Lower lobe of right lung (tissue), 2 donors: ENCODE measurements around the gene ACTRT1. TPM values are rescaled to one million over a fixed set of nuclear protein-coding genes. Genes with fewer than 3 reads are reported as not detected.

Experiments
- ATAC-seq, 2 donors: fragments of 200-7000 bp; cut with Tn5 transposase; one replicate each; pipeline ENCODE4 v1.9.1; 2020 to 2022; ENCODE audit warnings: mild to moderate bottlenecking in 2 of 2, moderate library complexity in 2 of 2
- DNase-seq: peaks from one replicate; pipeline ENCODE4 v3.0.0-alpha.2; 2020
- H3K27ac ChIP-seq: fragments of 200-600 bp; one replicate; pipeline ENCODE4 v1.8.0; 2022
- H3K27me3 ChIP-seq: fragments of 200-600 bp; one replicate; pipeline ENCODE4 v1.8.0; 2022; ENCODE audit warnings: low read depth
- H3K36me3 ChIP-seq: fragments of 200-600 bp; one replicate; pipeline ENCODE4 v1.8.0; 2022; ENCODE audit warnings: mild to moderate bottlenecking
- H3K4me1 ChIP-seq: fragments of 200-600 bp; one replicate; pipeline ENCODE4 v1.8.0; 2022
- H3K4me3 ChIP-seq: fragments of 200-600 bp; one replicate; pipeline ENCODE4 v1.8.0; 2022; ENCODE audit warnings: mild to moderate bottlenecking
- H3K9me3 ChIP-seq: fragments of 200-600 bp; one replicate; pipeline ENCODE4 v1.8.0; 2022
- CTCF ChIP-seq: fragments of 200-600 bp; IDR thresholded peaks from one replicate; pipeline ENCODE4 v1.8.0; 2022; ENCODE audit warnings: antibody characterized with exemption, mild to moderate bottlenecking
- intact Hi-C: fragments of 100-400 bp; cut with DNase I; formaldehyde crosslinking; loops from one replicate; pipeline ENCODE4 v1.11.0; 2022
- total RNA-seq: library from RNA; stranded (reverse); fragmentation: NEBNext Ultra II Directional; extraction: Animal tissue kit (Norgen Biotek cat#: 25700); gene quantifications from one replicate; pipeline ENCODE4 v1.2.1, GENCODE V29; 2021
- donor health status: DM: no; HTN: yes; CAD: no; lungs with severe emphysema.

ACTRT1 gene
- total RNA-seq, 1 donor from 2014 or later = not detected

- Histone ChIP-seq H3K27me3 (no peaks in the 10 kb centered on the region), H3K4me1 (no peaks in the 10 kb centered on the region), H3K27ac (no peak overlapping the region), H3K36me3 (no peaks in the 10 kb centered on the region), H3K9me3 (no peaks in the 10 kb centered on the region), H3K4me3 (no peak overlapping the region)
- DNase-seq = no peak
- intact Hi-C loops = no loop called here
- no peak for TF ChIP-seq CTCF
- peak in 1 of 2 donors; percentile 32 for ATAC-seq
Measured at GRCh38 chrX:128020701-128021100, 31.5 kb downstream of the ACTRT1 start.

- ATAC-seq (no peak), DNase-seq (no peak)
- intact Hi-C loops = no loop called here
- no peak for TF ChIP-seq CTCF
- Histone ChIP-seq H3K27ac (no peak overlapping the region), H3K9me3 (no peaks in the 10 kb centered on the region), H3K36me3 (no peaks in the 10 kb centered on the region), H3K27me3 (no peaks in the 10 kb centered on the region), H3K4me1 (no peaks in the 10 kb centered on the region), H3K4me3 (no peak overlapping the region)
Measured at GRCh38 chrX:128019218-128019617, 33.0 kb downstream of the ACTRT1 start.

- Histone ChIP-seq H3K27ac (no peak overlapping the region), H3K4me1 (no peaks in the 10 kb centered on the region), H3K27me3 (no peaks in the 10 kb centered on the region), H3K4me3 (no peak overlapping the region), H3K9me3 (no peaks in the 10 kb centered on the region), H3K36me3 (no peaks in the 10 kb centered on the region)
- no peak for TF ChIP-seq CTCF
- ATAC-seq (no peak), DNase-seq (no peak)
- intact Hi-C loops = no loop called here
Measured at GRCh38 chrX:128012015-128012414, 40.2 kb downstream of the ACTRT1 start.

GRCh38 chrX:128007882-128008281 is 44.3 kb downstream of the ACTRT1 start:
- Histone ChIP-seq H3K4me3 (no peak overlapping the region), H3K9me3 (no peaks in the 10 kb centered on the region), H3K27ac (no peak overlapping the region), H3K27me3 (no peaks in the 10 kb centered on the region), H3K36me3 (no peaks in the 10 kb centered on the region), H3K4me1 (no peaks in the 10 kb centered on the region)
- ATAC-seq = no peak
- no peak for TF ChIP-seq CTCF
- intact Hi-C loops = no loop called here
- no peak for DNase-seq
